Measurements from ENCODE around the gene PLET1.

PLET1 gene

DNA sequence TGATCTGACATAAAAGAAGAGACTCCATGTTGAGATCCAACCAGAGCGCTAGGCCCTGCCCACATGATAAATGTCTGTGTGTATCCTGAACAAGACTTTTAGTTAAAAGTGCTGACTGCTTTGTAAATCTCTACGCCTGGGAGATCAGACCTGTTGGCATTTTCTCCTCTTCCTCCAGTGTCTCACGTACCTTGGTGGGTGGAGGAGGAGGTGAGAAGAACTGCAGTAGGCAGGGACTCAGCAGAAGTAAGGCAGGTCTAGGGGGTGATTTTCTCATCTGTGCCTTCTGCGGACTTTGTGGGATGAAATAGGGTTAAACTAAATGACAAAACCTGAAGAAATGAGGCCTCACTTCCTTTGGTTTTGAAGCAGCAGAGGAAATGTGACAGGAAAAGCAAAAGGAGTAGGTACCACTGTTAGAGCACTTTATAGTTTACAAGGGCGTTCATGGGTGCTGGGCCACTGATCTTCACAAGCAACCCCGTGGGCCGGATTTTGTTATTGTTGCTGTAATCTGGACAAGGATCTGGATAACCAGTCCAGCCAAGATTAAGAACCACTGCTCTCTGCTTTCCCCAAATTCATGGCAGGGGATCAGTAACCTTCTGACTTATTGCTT is 36.7 kb upstream of the PLET1 start:
- peaks cover 27% of the 10 kb centered on the region for H3K4me1 ChIP-seq (ENCODE audit: insufficient read depth, low read length)
- H2AFZ ChIP-seq (ENCODE audit: low read depth, low read length): peak overlapping the region; percentile 26; the same call in 1 of the 2 replicates
- DNase-seq (peak; percentile 64), ATAC-seq (ENCODE audit: insufficient read depth, low read depth) (peak; percentile 93)
- no peaks in the 10 kb centered on the region for H3K79me2 ChIP-seq (ENCODE audit: insufficient read depth, low read length)
- H3K4me3 ChIP-seq (ENCODE audit: low read depth in 1 of 2, low read length in 2 of 2): no peak overlapping the region
- H3K9me3 ChIP-seq (ENCODE audit: insufficient read depth, low read length, severe bottlenecking): no peaks in the 10 kb centered on the region
- H3K36me3 ChIP-seq (ENCODE audit: insufficient read depth, low read length): no peaks in the 10 kb centered on the region
- TF ChIP-seq CTCF (IDR thresholded peaks at IDR 0.05; ENCODE audit: borderline replicate concordance, extremely low read depth, low read length, poor library complexity, severe bottlenecking): no peak
- no peak for TF ChIP-seq EZH2 (IDR thresholded peaks at IDR 0.05; ENCODE audit: borderline replicate concordance, low read depth, low read length, severe bottlenecking)
- H3K27ac ChIP-seq (ENCODE audit: low read length): peak overlapping the region; percentile 51
- H3K4me2 ChIP-seq (ENCODE audit: insufficient read depth, low read length): no peak overlapping the region
- no peaks in the 10 kb centered on the region for H4K20me1 ChIP-seq (ENCODE audit: insufficient read depth, low read length)
- no peak overlapping the region for H3K9ac ChIP-seq (ENCODE audit: low read depth, low read length)
- H3K27me3 ChIP-seq (ENCODE audit: insufficient read depth, low read length, poor library complexity): no peaks in the 10 kb centered on the region

DNA sequence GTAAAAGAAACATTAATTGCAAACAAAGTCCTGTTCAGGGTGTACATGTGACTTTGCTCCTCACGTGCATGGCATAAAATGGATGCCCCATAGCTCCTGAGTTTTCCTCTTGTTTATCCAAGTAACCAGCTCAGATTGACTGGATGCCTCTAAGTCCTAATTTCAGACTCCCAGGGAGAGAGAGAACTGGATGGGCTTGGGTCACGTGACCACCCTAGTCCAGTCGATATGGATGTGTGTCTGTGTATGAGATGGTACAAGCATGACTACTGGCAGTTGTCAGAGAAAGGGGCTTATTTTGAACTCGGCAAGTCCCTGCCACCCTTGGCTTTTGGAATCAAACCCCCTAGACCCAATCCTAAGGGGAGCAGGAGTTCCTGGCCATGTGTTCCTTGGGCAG is 35.4 kb upstream of the PLET1 start:
- Histone ChIP-seq H2AFZ (ENCODE audit: low read depth, low read length) (no peak overlapping the region), H3K9me3 (ENCODE audit: insufficient read depth, low read length, severe bottlenecking) (no peaks in the 10 kb centered on the region), H3K36me3 (ENCODE audit: insufficient read depth, low read length) (no peaks in the 10 kb centered on the region), H3K4me1 (ENCODE audit: insufficient read depth, low read length) (peaks cover 23% of the 10 kb centered on the region), H4K20me1 (ENCODE audit: insufficient read depth, low read length) (no peaks in the 10 kb centered on the region), H3K79me2 (ENCODE audit: insufficient read depth, low read length) (no peaks in the 10 kb centered on the region), H3K27ac (ENCODE audit: low read length) (peak overlapping the region; percentile 31; the same call in 1 of the 2 replicates), H3K9ac (ENCODE audit: low read depth, low read length) (no peak overlapping the region), H3K4me3 (ENCODE audit: low read depth in 1 of 2, low read length in 2 of 2) (no peak overlapping the region), H3K4me2 (ENCODE audit: insufficient read depth, low read length) (no peak overlapping the region), H3K27me3 (ENCODE audit: insufficient read depth, low read length, poor library complexity) (no peaks in the 10 kb centered on the region)
- TF ChIP-seq CTCF (IDR thresholded peaks at IDR 0.05; ENCODE audit: borderline replicate concordance, extremely low read depth, low read length, poor library complexity, severe bottlenecking) (no peak), EZH2 (IDR thresholded peaks at IDR 0.05; ENCODE audit: borderline replicate concordance, low read depth, low read length, severe bottlenecking) (no peak)
- no peak for DNase-seq
- no peak for ATAC-seq (ENCODE audit: insufficient read depth, low read depth)

DNA sequence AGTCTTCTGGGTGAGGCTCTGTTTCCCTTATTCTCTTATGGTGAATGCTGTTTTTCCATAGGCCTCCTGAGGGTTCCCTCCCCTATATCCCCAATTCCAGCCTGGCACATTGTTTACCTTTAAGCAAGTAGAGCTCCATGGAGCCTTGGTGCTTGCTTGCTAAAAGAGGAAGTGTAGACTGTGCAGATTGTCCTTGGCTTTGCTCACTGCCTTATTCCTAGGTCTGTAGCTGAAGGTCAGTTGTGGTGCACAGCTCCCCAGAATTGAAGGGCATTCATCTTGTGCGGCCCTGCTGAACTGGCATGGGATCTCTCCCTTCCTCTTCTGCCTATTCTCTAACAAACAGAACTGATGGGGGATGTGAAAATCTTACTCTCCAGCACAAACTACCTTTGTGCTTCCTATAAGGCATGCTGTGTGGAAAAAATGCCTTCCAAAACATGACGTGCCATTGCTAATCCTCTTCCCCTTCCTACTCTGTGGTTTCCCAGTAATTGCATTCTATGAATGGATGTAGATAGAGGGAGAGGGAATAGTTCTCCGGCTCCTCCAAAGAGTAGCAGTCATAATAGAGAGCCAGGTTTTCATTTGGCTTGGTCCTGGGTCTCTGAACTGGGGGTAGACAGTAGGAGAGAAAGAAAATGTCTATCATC is 34.2 kb upstream of the PLET1 start:
- TF ChIP-seq CTCF (IDR thresholded peaks at IDR 0.05; ENCODE audit: borderline replicate concordance, extremely low read depth, low read length, poor library complexity, severe bottlenecking) (no peak), EZH2 (IDR thresholded peaks at IDR 0.05; ENCODE audit: borderline replicate concordance, low read depth, low read length, severe bottlenecking) (no peak)
- peaks cover 3% of the 10 kb centered on the region for H3K27me3 ChIP-seq (ENCODE audit: insufficient read depth, low read length, poor library complexity)
- DNase-seq: no peak
- no peak overlapping the region for H3K4me2 ChIP-seq (ENCODE audit: insufficient read depth, low read length)
- no peak overlapping the region for H3K27ac ChIP-seq (ENCODE audit: low read length)
- peaks cover 31% of the 10 kb centered on the region for H3K4me1 ChIP-seq (ENCODE audit: insufficient read depth, low read length)
- H2AFZ ChIP-seq (ENCODE audit: low read depth, low read length): no peak overlapping the region
- H3K9me3 ChIP-seq (ENCODE audit: insufficient read depth, low read length, severe bottlenecking): no peaks in the 10 kb centered on the region
- H3K9ac ChIP-seq (ENCODE audit: low read depth, low read length): no peak overlapping the region
- no peaks in the 10 kb centered on the region for H4K20me1 ChIP-seq (ENCODE audit: insufficient read depth, low read length)
- H3K36me3 ChIP-seq (ENCODE audit: insufficient read depth, low read length): no peaks in the 10 kb centered on the region
- ATAC-seq (ENCODE audit: insufficient read depth, low read depth): no peak
- H3K4me3 ChIP-seq (ENCODE audit: low read depth in 1 of 2, low read length in 2 of 2): no peak overlapping the region
- H3K79me2 ChIP-seq (ENCODE audit: insufficient read depth, low read length): no peaks in the 10 kb centered on the region

All from DND-41 (cell line).